Measurements from ENCODE around the gene KRTAP4-7.
"Not testable (repeated sequence)": the region's sequence is repeated elsewhere in the genome, so short reads cannot be mapped to it uniquely, and the experiment has no call there.

DNA sequence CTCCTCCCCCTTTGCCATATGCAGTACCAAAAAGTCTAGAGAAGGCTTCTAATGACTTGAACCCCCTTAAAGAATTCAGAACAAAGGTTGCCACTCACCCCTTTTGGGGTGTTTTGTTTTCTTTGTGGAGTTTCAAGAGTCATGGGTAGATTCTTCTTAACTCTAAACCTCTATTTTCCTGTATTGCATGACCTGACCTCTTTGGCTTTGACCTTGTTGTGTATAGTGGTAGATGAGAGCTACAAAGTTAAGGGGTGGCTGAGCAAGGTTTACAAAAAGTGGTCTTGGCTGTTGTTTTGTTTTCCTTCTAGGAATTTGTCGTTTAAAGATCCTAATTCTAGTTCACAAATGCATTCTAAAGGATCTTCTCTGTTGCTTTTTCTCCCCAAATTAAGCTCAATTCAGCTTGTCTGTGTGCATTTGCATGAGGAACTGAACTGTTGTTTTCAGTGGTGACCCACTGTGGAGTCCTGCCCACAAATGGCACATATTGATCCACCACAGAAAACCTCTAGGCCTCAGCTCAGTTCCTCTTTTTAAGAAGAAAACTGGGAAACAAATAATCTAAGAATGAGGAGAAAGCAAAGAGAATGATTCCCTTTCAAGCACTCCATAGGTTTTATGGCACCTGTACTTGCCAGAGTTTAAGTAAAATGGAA lies 24.9 kb downstream of the KRTAP4-7 start:
- TF ChIP-seq POLR2AphosphoS5 (IDR thresholded peaks at IDR 0.05; ENCODE audit: borderline replicate concordance, low read depth, low read length); EZH2 (IDR thresholded peaks at IDR 0.05): not testable (repeated sequence)
